ENCODE results near the gene DGCR2.
A peak's percentile ranks its signal among the peaks of the same experiment; 100 is the strongest.

The DGCR2 gene

DNA sequence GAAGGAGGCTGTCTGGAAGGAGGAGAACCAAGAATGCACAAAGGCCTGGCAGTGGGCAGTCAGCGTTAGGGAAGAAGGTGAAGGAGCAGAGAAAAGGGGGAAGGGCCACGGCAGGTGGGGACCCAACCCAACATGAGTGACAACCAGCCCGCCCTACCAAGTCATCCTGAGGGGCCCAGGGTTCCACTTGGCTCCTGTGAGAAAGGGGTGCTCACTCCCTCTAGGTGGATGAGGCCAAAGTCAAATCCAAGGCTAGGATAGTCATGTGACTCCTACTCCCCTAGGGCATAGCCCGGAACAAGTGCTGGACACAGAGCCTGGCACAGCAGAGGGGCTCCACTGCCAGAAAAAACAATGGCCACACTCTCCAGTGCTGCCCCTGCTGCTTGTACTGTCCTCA is 2.2 kb upstream of the DGCR2 start:
- Histone ChIP-seq H3K9me3 (ENCODE audit: control insufficient read depth, low read depth, low read length) (no peaks in the 10 kb centered on the region), H3K4me1 (ENCODE audit: control insufficient read depth, low read depth, low read length) (peaks cover 12% of the 10 kb centered on the region), H3K9ac (ENCODE audit: low read length) (no peak overlapping the region), H3K27ac (ENCODE audit: low read length) (no peak overlapping the region), H3K36me3 (ENCODE audit: control insufficient read depth, low read depth, low read length) (no peaks in the 10 kb centered on the region), H3K4me3 (ENCODE audit: low read length) (no peak overlapping the region), H3K27me3 (ENCODE audit: control insufficient read depth, insufficient read depth, low read length) (no peaks in the 10 kb centered on the region)

GRCh38 chr22:19123936-19124335 is 1.7 kb upstream of the DGCR2 start:
- Histone ChIP-seq H3K9ac (ENCODE audit: low read length) (no peak overlapping the region), H3K4me3 (ENCODE audit: low read length) (no peak overlapping the region), H3K27me3 (ENCODE audit: control insufficient read depth, insufficient read depth, low read length) (no peaks in the 10 kb centered on the region), H3K4me1 (ENCODE audit: control insufficient read depth, low read depth, low read length) (peaks cover 12% of the 10 kb centered on the region), H3K36me3 (ENCODE audit: control insufficient read depth, low read depth, low read length) (no peaks in the 10 kb centered on the region), H3K27ac (ENCODE audit: low read length) (no peak overlapping the region), H3K9me3 (ENCODE audit: control insufficient read depth, low read depth, low read length) (no peaks in the 10 kb centered on the region)

DNA sequence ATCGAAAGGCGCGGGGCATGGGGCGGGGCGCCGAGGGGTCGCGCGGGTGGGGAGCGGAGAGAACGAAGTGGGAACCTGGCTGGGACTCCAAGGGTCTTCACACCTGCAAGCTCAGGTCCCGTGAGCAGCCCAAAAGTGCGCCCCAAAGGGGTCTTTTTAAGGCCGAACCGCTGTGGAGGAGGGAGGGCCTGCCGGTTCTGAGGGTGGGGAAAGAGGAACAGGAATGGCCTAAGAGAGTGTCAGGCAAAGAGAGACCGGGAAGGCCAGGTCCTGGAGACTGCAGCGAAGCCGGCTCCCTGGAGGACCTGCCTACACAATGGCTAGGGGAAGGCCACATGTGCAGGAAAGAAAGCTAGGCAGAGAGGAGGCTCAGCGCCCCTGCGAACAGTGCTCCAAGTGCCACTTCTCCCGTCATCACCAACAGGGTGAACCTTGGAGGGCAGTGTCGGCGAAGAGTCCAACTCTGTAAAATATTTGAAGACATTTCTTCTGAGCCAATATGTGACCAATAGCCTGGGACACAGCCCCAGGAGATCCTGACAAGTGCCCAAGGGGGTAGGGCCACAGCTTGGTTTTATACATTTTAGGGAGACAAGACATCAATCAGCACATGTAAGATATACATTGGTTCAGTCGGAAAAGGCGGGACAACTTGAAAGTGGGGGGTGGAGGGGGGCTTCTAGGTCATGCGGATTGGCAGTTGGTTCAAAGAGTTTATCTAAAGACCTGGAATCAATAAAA is 710 bp upstream of the DGCR2 start:
- H3K9ac ChIP-seq (ENCODE audit: low read length): peak overlapping the region; percentile 72
- peaks cover 12% of the 10 kb centered on the region for H3K4me1 ChIP-seq (ENCODE audit: control insufficient read depth, low read depth, low read length)

GRCh38 chr22:19121631-19122142 is 525 bp downstream of the DGCR2 start:
- Histone ChIP-seq H3K4me1 (ENCODE audit: control insufficient read depth, low read depth, low read length) (peaks cover 12% of the 10 kb centered on the region), H3K27me3 (ENCODE audit: control insufficient read depth, insufficient read depth, low read length) (no peaks in the 10 kb centered on the region)

More for the DNA sequence above, 710 bp upstream of the DGCR2 start:
- H3K4me3 ChIP-seq (ENCODE audit: low read length): peak overlapping the region; percentile 72
- H3K36me3 ChIP-seq (ENCODE audit: control insufficient read depth, low read depth, low read length): peaks cover 4% of the 10 kb centered on the region
- H3K27me3 ChIP-seq (ENCODE audit: control insufficient read depth, insufficient read depth, low read length): no peaks in the 10 kb centered on the region
- no peaks in the 10 kb centered on the region for H3K9me3 ChIP-seq (ENCODE audit: control insufficient read depth, low read depth, low read length)
- peak overlapping the region; percentile 47 for H3K27ac ChIP-seq (ENCODE audit: low read length)

DNA sequence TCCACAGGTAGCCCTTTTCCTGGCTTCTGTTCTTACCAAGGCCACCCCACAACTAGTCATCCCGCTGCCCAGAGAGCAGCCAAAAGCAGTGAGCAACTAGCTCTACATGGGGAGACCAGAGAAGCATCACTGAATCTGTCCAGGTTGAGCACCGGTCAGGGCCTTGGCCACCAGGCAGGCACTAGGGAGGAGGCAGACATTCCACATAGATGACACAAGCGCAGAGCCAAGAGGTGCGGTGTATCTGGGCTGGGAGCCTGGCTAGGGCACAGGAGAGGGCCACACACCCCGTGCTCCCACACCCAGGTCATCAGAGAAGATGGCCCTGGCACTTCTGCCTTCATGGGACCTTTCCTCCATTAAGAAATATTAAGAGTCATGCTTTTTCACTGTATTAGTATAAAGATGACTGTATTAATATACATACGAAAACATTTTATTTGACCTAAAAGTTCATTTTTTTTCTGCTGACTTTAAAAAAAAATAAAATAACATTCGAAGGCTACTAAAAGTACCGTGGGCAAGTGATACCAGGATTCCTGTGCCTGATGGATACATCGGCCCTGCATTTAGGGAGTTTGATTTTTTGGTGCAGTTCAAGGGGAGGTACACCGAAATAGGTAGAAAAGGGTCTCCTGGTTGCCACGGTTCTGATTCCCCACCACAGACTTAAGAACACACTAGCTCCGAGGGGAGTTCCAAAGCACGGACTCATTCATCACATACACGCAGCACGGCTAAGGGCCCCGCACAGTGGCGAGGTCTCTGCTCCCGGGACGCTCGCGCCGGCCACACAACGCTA is 1.2 kb downstream of the DGCR2 start:
- Histone ChIP-seq H3K4me1 (ENCODE audit: control insufficient read depth, low read depth, low read length) (peaks cover 12% of the 10 kb centered on the region), H3K4me3 (ENCODE audit: low read length) (peak overlapping the region; percentile 92), H3K36me3 (ENCODE audit: control insufficient read depth, low read depth, low read length) (peaks cover 4% of the 10 kb centered on the region), H3K27me3 (ENCODE audit: control insufficient read depth, insufficient read depth, low read length) (no peaks in the 10 kb centered on the region), H3K9ac (ENCODE audit: low read length) (peak overlapping the region; percentile 70), H3K27ac (ENCODE audit: low read length) (no peak overlapping the region), H3K9me3 (ENCODE audit: control insufficient read depth, low read depth, low read length) (no peaks in the 10 kb centered on the region)

More at GRCh38 chr22:19121631-19122142, 525 bp downstream of the DGCR2 start:
- Histone ChIP-seq H3K36me3 (ENCODE audit: control insufficient read depth, low read depth, low read length) (peaks cover 4% of the 10 kb centered on the region), H3K27ac (ENCODE audit: low read length) (no peak overlapping the region), H3K4me3 (ENCODE audit: low read length) (peak overlapping the region; percentile 92), H3K9ac (ENCODE audit: low read length) (peak overlapping the region; percentile 70), H3K9me3 (ENCODE audit: control insufficient read depth, low read depth, low read length) (no peaks in the 10 kb centered on the region)

DNA sequence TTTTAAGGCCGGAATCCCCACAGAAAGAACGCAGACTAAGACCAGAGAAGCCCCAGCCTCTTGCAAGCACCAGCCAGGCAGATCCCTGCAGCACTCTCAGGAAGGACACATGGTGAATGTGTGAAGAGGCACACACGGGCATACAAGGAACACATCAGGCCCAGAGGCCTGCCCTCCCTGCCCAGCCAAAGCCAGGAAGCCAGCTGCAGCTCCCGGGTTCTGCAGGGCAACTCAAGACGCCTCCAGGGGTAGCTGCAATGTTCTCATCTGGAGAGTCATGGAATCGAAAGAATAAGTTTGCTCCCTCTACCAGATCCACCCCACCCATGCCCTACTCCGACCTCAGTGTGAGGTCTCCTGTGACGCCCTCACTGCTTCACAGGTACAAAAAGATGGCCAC is 2.3 kb downstream of the DGCR2 start:
- peaks cover 12% of the 10 kb centered on the region for H3K4me1 ChIP-seq (ENCODE audit: control insufficient read depth, low read depth, low read length)
- H3K27me3 ChIP-seq (ENCODE audit: control insufficient read depth, insufficient read depth, low read length): no peaks in the 10 kb centered on the region
- peaks cover 4% of the 10 kb centered on the region for H3K36me3 ChIP-seq (ENCODE audit: control insufficient read depth, low read depth, low read length)
- H3K27ac ChIP-seq (ENCODE audit: low read length): no peak overlapping the region
- no peak overlapping the region for H3K9ac ChIP-seq (ENCODE audit: low read length)
- no peak overlapping the region for H3K4me3 ChIP-seq (ENCODE audit: low read length)
- H3K9me3 ChIP-seq (ENCODE audit: control insufficient read depth, low read depth, low read length): no peaks in the 10 kb centered on the region

DNA sequence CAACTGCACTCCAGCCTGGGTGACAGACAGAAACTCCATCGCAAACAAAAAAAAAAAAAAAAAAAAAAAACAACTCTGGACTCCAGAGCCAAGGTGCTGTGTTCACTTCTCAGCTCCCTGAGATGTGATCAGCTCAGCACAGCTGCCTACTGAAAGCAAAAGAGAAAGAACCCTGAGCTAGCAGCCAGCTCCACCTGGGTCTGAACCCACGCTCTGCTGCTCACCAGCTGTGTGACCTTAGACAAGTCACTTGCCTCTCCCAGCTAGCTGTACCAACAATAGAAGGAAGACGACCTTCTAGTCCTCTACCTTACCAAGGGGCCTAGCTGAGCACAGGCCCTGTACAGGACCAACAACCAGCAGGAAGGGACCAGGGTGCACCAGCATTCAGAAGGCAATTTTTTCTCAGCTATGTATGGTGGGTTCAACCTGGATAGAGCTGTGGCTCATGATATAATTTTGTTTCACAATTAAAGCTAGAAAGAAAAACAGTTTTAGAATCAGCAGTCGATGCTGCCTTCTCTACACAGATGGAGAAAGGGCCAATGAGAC is 3.8 kb downstream of the DGCR2 start:
- H3K9ac ChIP-seq (ENCODE audit: low read length): no peak overlapping the region

GRCh38 chr22:19117111-19117512 is 5.1 kb downstream of the DGCR2 start:
- Histone ChIP-seq H3K9me3 (ENCODE audit: control insufficient read depth, low read depth, low read length) (no peaks in the 10 kb centered on the region), H3K4me1 (ENCODE audit: control insufficient read depth, low read depth, low read length) (peaks cover 7% of the 10 kb centered on the region), H3K4me3 (ENCODE audit: low read length) (no peak overlapping the region), H3K27me3 (ENCODE audit: control insufficient read depth, insufficient read depth, low read length) (no peaks in the 10 kb centered on the region), H3K27ac (ENCODE audit: low read length) (no peak overlapping the region), H3K9ac (ENCODE audit: low read length) (no peak overlapping the region), H3K36me3 (ENCODE audit: control insufficient read depth, low read depth, low read length) (peaks cover 4% of the 10 kb centered on the region)

More for the DNA sequence above, 3.8 kb downstream of the DGCR2 start:
- Histone ChIP-seq H3K9me3 (ENCODE audit: control insufficient read depth, low read depth, low read length) (no peaks in the 10 kb centered on the region), H3K27me3 (ENCODE audit: control insufficient read depth, insufficient read depth, low read length) (no peaks in the 10 kb centered on the region), H3K4me1 (ENCODE audit: control insufficient read depth, low read depth, low read length) (peaks cover 12% of the 10 kb centered on the region), H3K27ac (ENCODE audit: low read length) (no peak overlapping the region), H3K36me3 (ENCODE audit: control insufficient read depth, low read depth, low read length) (peaks cover 4% of the 10 kb centered on the region), H3K4me3 (ENCODE audit: low read length) (no peak overlapping the region)

DNA sequence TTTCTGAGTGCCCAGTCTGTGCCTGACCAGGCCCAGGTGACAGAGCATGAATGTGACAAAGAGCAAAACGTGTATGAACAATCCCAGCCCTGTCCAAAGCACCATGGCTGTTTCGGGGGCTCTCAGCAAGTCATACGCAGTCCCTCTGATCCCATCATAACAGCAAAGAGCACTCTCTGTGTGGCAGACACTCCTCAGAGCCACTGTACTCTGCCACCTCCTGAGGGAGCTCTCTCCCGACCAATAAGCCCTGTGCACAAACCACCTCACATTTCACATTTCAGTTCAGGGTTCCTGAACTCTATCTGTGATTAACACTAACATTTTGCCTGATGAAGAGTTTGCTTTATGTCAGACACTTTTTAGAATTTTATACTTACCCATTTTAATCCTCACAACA is 6.6 kb downstream of the DGCR2 start:
- no peak overlapping the region for H3K4me3 ChIP-seq (ENCODE audit: low read length)
- peaks cover 10% of the 10 kb centered on the region for H3K4me1 ChIP-seq (ENCODE audit: control insufficient read depth, low read depth, low read length)
- no peak overlapping the region for H3K27ac ChIP-seq (ENCODE audit: low read length)

GRCh38 chr22:19114984-19115552 is 7.1 kb downstream of the DGCR2 start:
- Histone ChIP-seq H3K9me3 (ENCODE audit: control insufficient read depth, low read depth, low read length) (no peaks in the 10 kb centered on the region), H3K4me3 (ENCODE audit: low read length) (no peak overlapping the region), H3K4me1 (ENCODE audit: control insufficient read depth, low read depth, low read length) (peaks cover 15% of the 10 kb centered on the region), H3K27me3 (ENCODE audit: control insufficient read depth, insufficient read depth, low read length) (no peaks in the 10 kb centered on the region), H3K27ac (ENCODE audit: low read length) (no peak overlapping the region), H3K36me3 (ENCODE audit: control insufficient read depth, low read depth, low read length) (peaks cover 4% of the 10 kb centered on the region), H3K9ac (ENCODE audit: low read length) (no peak overlapping the region)

More for the DNA sequence above, 6.6 kb downstream of the DGCR2 start:
- H3K36me3 ChIP-seq (ENCODE audit: control insufficient read depth, low read depth, low read length): peaks cover 4% of the 10 kb centered on the region
- no peaks in the 10 kb centered on the region for H3K9me3 ChIP-seq (ENCODE audit: control insufficient read depth, low read depth, low read length)
- no peaks in the 10 kb centered on the region for H3K27me3 ChIP-seq (ENCODE audit: control insufficient read depth, insufficient read depth, low read length)
- no peak overlapping the region for H3K9ac ChIP-seq (ENCODE audit: low read length)

- peaks cover 20% of the 10 kb centered on the region for H3K4me1 ChIP-seq (ENCODE audit: control insufficient read depth, low read depth, low read length)
Measured at GRCh38 chr22:19113429-19113828, 8.8 kb downstream of the DGCR2 start.

More at GRCh38 chr22:19113429-19113828, 8.8 kb downstream of the DGCR2 start:
- H3K27me3 ChIP-seq (ENCODE audit: control insufficient read depth, insufficient read depth, low read length): no peaks in the 10 kb centered on the region
- peaks cover under 1% of the 10 kb centered on the region for H3K36me3 ChIP-seq (ENCODE audit: control insufficient read depth, low read depth, low read length)
- no peak overlapping the region for H3K9ac ChIP-seq (ENCODE audit: low read length)
- no peak overlapping the region for H3K27ac ChIP-seq (ENCODE audit: low read length)
- no peaks in the 10 kb centered on the region for H3K9me3 ChIP-seq (ENCODE audit: control insufficient read depth, low read depth, low read length)
- no peak overlapping the region for H3K4me3 ChIP-seq (ENCODE audit: low read length)
